ENCODE data around the gene RWDD3. TPM values are rescaled to one million over a fixed set of nuclear protein-coding genes. Genes with fewer than 3 reads are reported as not detected.

The RWDD3 gene
- polyA plus RNA-seq, 4 donors: 18.1 to 36.5 (median 23.8) TPM

- no peak overlapping the region for H3K27ac ChIP-seq (ENCODE audit: low read depth in 1 of 3, low read length in 2 of 3)
- no peaks in the 10 kb centered on the region for H3K27me3 ChIP-seq (ENCODE audit: control insufficient read depth in 3 of 3, insufficient read depth in 3 of 3, low read length in 3 of 3)
- FAIRE-seq (no peak), DNase-seq (no peak)
- H3K36me3 ChIP-seq (ENCODE audit: control insufficient read depth in 3 of 3, insufficient read depth in 2 of 3, low read depth in 1 of 3, low read length in 3 of 3): no peaks in the 10 kb centered on the region
- H3K4me3 ChIP-seq (ENCODE audit: low read depth in 1 of 3, low read length in 3 of 3): no peak overlapping the region
- 86 to 92% (median 89%) methylated on average over 2 of the region's 2 CpGs for WGBS, 3 donors
- no peaks in the 10 kb centered on the region for H3K9me3 ChIP-seq (ENCODE audit: control insufficient read depth in 2 of 2, insufficient read depth in 1 of 2, low read depth in 1 of 2, low read length in 1 of 2)
- no peaks in the 10 kb centered on the region for H3K4me1 ChIP-seq (ENCODE audit: control insufficient read depth in 3 of 3, insufficient read depth in 2 of 3, low read depth in 1 of 3, low read length in 2 of 3)
Measured at GRCh38 chr1:95206514-95206913, 27.5 kb upstream of the RWDD3 start.

GRCh38 chr1:95207223-95207935 is 26.6 kb upstream of the RWDD3 start:
- Histone ChIP-seq H3K27ac (ENCODE audit: low read depth in 1 of 3, low read length in 2 of 3) (no peak overlapping the region), H3K4me1 (ENCODE audit: control insufficient read depth in 3 of 3, insufficient read depth in 2 of 3, low read depth in 1 of 3, low read length in 2 of 3) (no peaks in the 10 kb centered on the region), H3K9me3 (ENCODE audit: control insufficient read depth in 2 of 2, insufficient read depth in 1 of 2, low read depth in 1 of 2, low read length in 1 of 2) (no peaks in the 10 kb centered on the region), H3K36me3 (ENCODE audit: control insufficient read depth in 3 of 3, insufficient read depth in 2 of 3, low read depth in 1 of 3, low read length in 3 of 3) (no peaks in the 10 kb centered on the region), H3K27me3 (ENCODE audit: control insufficient read depth in 3 of 3, insufficient read depth in 3 of 3, low read length in 3 of 3) (no peaks in the 10 kb centered on the region), H3K4me3 (ENCODE audit: low read depth in 1 of 3, low read length in 3 of 3) (no peak overlapping the region)
- DNase-seq (no peak), FAIRE-seq (no peak)
- WGBS, 3 donors: 74 to 86% (median 81%) methylated on average over 6 of the region's 6 CpGs

GRCh38 chr1:95208876-95209275 is 25.1 kb upstream of the RWDD3 start:
- 71 to 88% (median 80%) methylated on average over 3 of the region's 3 CpGs for WGBS, 3 donors
- H3K27ac ChIP-seq (ENCODE audit: low read depth in 1 of 3, low read length in 2 of 3): no peak overlapping the region
- H3K36me3 ChIP-seq (ENCODE audit: control insufficient read depth in 3 of 3, insufficient read depth in 2 of 3, low read depth in 1 of 3, low read length in 3 of 3): no peaks in the 10 kb centered on the region
- no peaks in the 10 kb centered on the region for H3K27me3 ChIP-seq (ENCODE audit: control insufficient read depth in 3 of 3, insufficient read depth in 3 of 3, low read length in 3 of 3)
- no peaks in the 10 kb centered on the region for H3K9me3 ChIP-seq (ENCODE audit: control insufficient read depth in 2 of 2, insufficient read depth in 1 of 2, low read depth in 1 of 2, low read length in 1 of 2)
- DNase-seq (no peak), FAIRE-seq (no peak)
- no peak overlapping the region for H3K4me3 ChIP-seq (ENCODE audit: low read depth in 1 of 3, low read length in 3 of 3)
- H3K4me1 ChIP-seq (ENCODE audit: control insufficient read depth in 3 of 3, insufficient read depth in 2 of 3, low read depth in 1 of 3, low read length in 2 of 3): no peaks in the 10 kb centered on the region

- no peaks in the 10 kb centered on the region for H3K36me3 ChIP-seq (ENCODE audit: control insufficient read depth in 3 of 3, insufficient read depth in 2 of 3, low read depth in 1 of 3, low read length in 3 of 3)
- no peak for DNase-seq
- H3K9me3 ChIP-seq (ENCODE audit: control insufficient read depth in 2 of 2, insufficient read depth in 1 of 2, low read depth in 1 of 2, low read length in 1 of 2): no peaks in the 10 kb centered on the region
- no peak for FAIRE-seq
- H3K4me1 ChIP-seq (ENCODE audit: control insufficient read depth in 3 of 3, insufficient read depth in 2 of 3, low read depth in 1 of 3, low read length in 2 of 3): no peaks in the 10 kb centered on the region
- H3K4me3 ChIP-seq (ENCODE audit: low read depth in 1 of 3, low read length in 3 of 3): no peak overlapping the region
- no peaks in the 10 kb centered on the region for H3K27me3 ChIP-seq (ENCODE audit: control insufficient read depth in 3 of 3, insufficient read depth in 3 of 3, low read length in 3 of 3)
- no peak overlapping the region for H3K27ac ChIP-seq (ENCODE audit: low read depth in 1 of 3, low read length in 2 of 3)
Measured at GRCh38 chr1:95209291-95209690, 24.7 kb upstream of the RWDD3 start.

- no peak for FAIRE-seq
Measured at GRCh38 chr1:95216292-95216990, 17.6 kb upstream of the RWDD3 start.

GRCh38 chr1:95217371-95217770 is 16.6 kb upstream of the RWDD3 start:
- no peaks in the 10 kb centered on the region for H3K36me3 ChIP-seq (ENCODE audit: control insufficient read depth in 3 of 3, insufficient read depth in 2 of 3, low read depth in 1 of 3, low read length in 3 of 3)
- no peak for FAIRE-seq
- H3K9me3 ChIP-seq (ENCODE audit: control insufficient read depth in 2 of 2, insufficient read depth in 1 of 2, low read depth in 1 of 2, low read length in 1 of 2): peaks cover 0 to 6% of the 10 kb centered on the region in 2 donors
- DNase-seq: no peak
- no peak overlapping the region for H3K4me3 ChIP-seq (ENCODE audit: low read depth in 1 of 3, low read length in 3 of 3)
- WGBS, 3 donors: 57 to 73% (median 66%) methylated on average over 1 of the region's 1 CpG
- no peaks in the 10 kb centered on the region for H3K4me1 ChIP-seq (ENCODE audit: control insufficient read depth in 3 of 3, insufficient read depth in 2 of 3, low read depth in 1 of 3, low read length in 2 of 3)
- H3K27ac ChIP-seq (ENCODE audit: low read depth in 1 of 3, low read length in 2 of 3): no peak overlapping the region
- H3K27me3 ChIP-seq (ENCODE audit: control insufficient read depth in 3 of 3, insufficient read depth in 3 of 3, low read length in 3 of 3): no peaks in the 10 kb centered on the region

More at GRCh38 chr1:95216292-95216990, 17.6 kb upstream of the RWDD3 start:
- H3K4me1 ChIP-seq (ENCODE audit: control insufficient read depth in 3 of 3, insufficient read depth in 2 of 3, low read depth in 1 of 3, low read length in 2 of 3): no peaks in the 10 kb centered on the region
- no peak overlapping the region for H3K27ac ChIP-seq (ENCODE audit: low read depth in 1 of 3, low read length in 2 of 3)
- no peak for DNase-seq
- H3K27me3 ChIP-seq (ENCODE audit: control insufficient read depth in 3 of 3, insufficient read depth in 3 of 3, low read length in 3 of 3): no peaks in the 10 kb centered on the region
- no peak overlapping the region for H3K4me3 ChIP-seq (ENCODE audit: low read depth in 1 of 3, low read length in 3 of 3)
- WGBS, 3 donors: 82 to 94% (median 88%) methylated on average over 14 of the region's 14 CpGs
- H3K9me3 ChIP-seq (ENCODE audit: control insufficient read depth in 2 of 2, insufficient read depth in 1 of 2, low read depth in 1 of 2, low read length in 1 of 2): peaks cover 0 to 6% of the 10 kb centered on the region in 2 donors
- no peaks in the 10 kb centered on the region for H3K36me3 ChIP-seq (ENCODE audit: control insufficient read depth in 3 of 3, insufficient read depth in 2 of 3, low read depth in 1 of 3, low read length in 3 of 3)

- 81 to 94% (median 93%) methylated on average over 4 of the region's 4 CpGs for WGBS, 3 donors
Measured at GRCh38 chr1:95219407-95219806, 14.6 kb upstream of the RWDD3 start.

GRCh38 chr1:95221306-95221705 is 12.7 kb upstream of the RWDD3 start:
- no peaks in the 10 kb centered on the region for H3K4me1 ChIP-seq (ENCODE audit: control insufficient read depth in 3 of 3, insufficient read depth in 2 of 3, low read depth in 1 of 3, low read length in 2 of 3)
- FAIRE-seq (no peak), DNase-seq (no peak)
- 84 to 88% (median 85%) methylated on average over 6 of the region's 6 CpGs for WGBS, 3 donors
- H3K27ac ChIP-seq (ENCODE audit: low read depth in 1 of 3, low read length in 2 of 3): no peak overlapping the region
- H3K27me3 ChIP-seq (ENCODE audit: control insufficient read depth in 3 of 3, insufficient read depth in 3 of 3, low read length in 3 of 3): no peaks in the 10 kb centered on the region
- peaks cover 0 to 5% of the 10 kb centered on the region in 2 donors for H3K9me3 ChIP-seq (ENCODE audit: control insufficient read depth in 2 of 2, insufficient read depth in 1 of 2, low read depth in 1 of 2, low read length in 1 of 2)
- H3K4me3 ChIP-seq (ENCODE audit: low read depth in 1 of 3, low read length in 3 of 3): no peak overlapping the region
- no peaks in the 10 kb centered on the region for H3K36me3 ChIP-seq (ENCODE audit: control insufficient read depth in 3 of 3, insufficient read depth in 2 of 3, low read depth in 1 of 3, low read length in 3 of 3)

More at GRCh38 chr1:95219407-95219806, 14.6 kb upstream of the RWDD3 start:
- H3K27me3 ChIP-seq (ENCODE audit: control insufficient read depth in 3 of 3, insufficient read depth in 3 of 3, low read length in 3 of 3): no peaks in the 10 kb centered on the region
- no peak overlapping the region for H3K27ac ChIP-seq (ENCODE audit: low read depth in 1 of 3, low read length in 2 of 3)
- no peak for DNase-seq
- peaks cover 0 to 6% of the 10 kb centered on the region in 2 donors for H3K9me3 ChIP-seq (ENCODE audit: control insufficient read depth in 2 of 2, insufficient read depth in 1 of 2, low read depth in 1 of 2, low read length in 1 of 2)
- no peak overlapping the region for H3K4me3 ChIP-seq (ENCODE audit: low read depth in 1 of 3, low read length in 3 of 3)
- H3K4me1 ChIP-seq (ENCODE audit: control insufficient read depth in 3 of 3, insufficient read depth in 2 of 3, low read depth in 1 of 3, low read length in 2 of 3): no peaks in the 10 kb centered on the region
- no peaks in the 10 kb centered on the region for H3K36me3 ChIP-seq (ENCODE audit: control insufficient read depth in 3 of 3, insufficient read depth in 2 of 3, low read depth in 1 of 3, low read length in 3 of 3)
- FAIRE-seq: no peak
